Measurements from ENCODE around the gene COL5A2.
A peak's percentile ranks its signal among the peaks of the same experiment; 100 is the strongest.

The COL5A2 gene

GRCh38 chr2:189095101-189095500 lies 84.5 kb downstream of the COL5A2 start:
- no peak for DNase-seq

- DNase-seq = no peak
These were observed 86.6 kb downstream of the COL5A2 start for GRCh38 chr2:189092936-189093335.

GRCh38 chr2:189091253-189091652 lies 88.3 kb downstream of the COL5A2 start:
- DNase-seq = no peak

- DNase-seq = no peak
These were observed 90.9 kb downstream of the COL5A2 start for GRCh38 chr2:189088591-189089205.

GRCh38 chr2:189086710-189087109 lies 92.9 kb downstream of the COL5A2 start:
- peak; percentile 93 for DNase-seq

- peak; percentile 30 for DNase-seq
These were observed 93.3 kb downstream of the COL5A2 start for GRCh38 chr2:189086250-189086649.

- no peak for DNase-seq
These were observed 96.0 kb downstream of the COL5A2 start for GRCh38 chr2:189083606-189084005.

- no peak for DNase-seq
These were observed 96.5 kb downstream of the COL5A2 start for GRCh38 chr2:189083106-189083505.

- peak; percentile 82 for DNase-seq
These were observed 97.1 kb downstream of the COL5A2 start for GRCh38 chr2:189082376-189082975.

GRCh38 chr2:189076572-189076971 lies 103.0 kb downstream of the COL5A2 start:
- peak; percentile 71 for DNase-seq

GRCh38 chr2:189076120-189076519 lies 103.4 kb downstream of the COL5A2 start:
- no peak for DNase-seq

GRCh38 chr2:189074506-189074905 lies 105.1 kb downstream of the COL5A2 start:
- DNase-seq = no peak

- no peak for DNase-seq
These were observed 107.5 kb downstream of the COL5A2 start for GRCh38 chr2:189072036-189072435.

GRCh38 chr2:189069855-189070619 lies 109.5 kb downstream of the COL5A2 start:
- no peak for DNase-seq

GRCh38 chr2:189066037-189066436 lies 113.5 kb downstream of the COL5A2 start:
- DNase-seq = no peak

GRCh38 chr2:189060096-189060642 lies 119.4 kb downstream of the COL5A2 start:
- DNase-seq = peak; percentile 12

- DNase-seq = no peak
These were observed 122.2 kb downstream of the COL5A2 start for GRCh38 chr2:189057316-189057715.

- DNase-seq = no peak
These were observed 123.1 kb downstream of the COL5A2 start for GRCh38 chr2:189056200-189057106.

GRCh38 chr2:189050165-189050712 lies 129.3 kb downstream of the COL5A2 start:
- DNase-seq = no peak

- peak; percentile 26 for DNase-seq
These were observed 129.8 kb downstream of the COL5A2 start for GRCh38 chr2:189049709-189050164.

GRCh38 chr2:189048189-189048588 lies 131.4 kb downstream of the COL5A2 start:
- no peak for DNase-seq

- no peak for DNase-seq
These were observed 132.2 kb downstream of the COL5A2 start for GRCh38 chr2:189047171-189047888.
